Adipocyte (in vitro differentiated cells): ENCODE measurements around the gene GIN1.

Experiments
- DNase-seq: peaks from one replicate; pipeline ENCODE4 v3.0.0-alpha.2; 2015; ENCODE audit warnings: low read depth
- H3K27me3 ChIP-seq: replicated peaks from 2 replicates; pipeline ENCODE4 v1.7.0; 2013; ENCODE audit warnings: mild to moderate bottlenecking, low read length, moderate library complexity; ENCODE audit not compliant: control insufficient read depth, insufficient read depth
- H3K36me3 ChIP-seq: 2 replicates; pipeline ENCODE4 v1.7.0; 2013; ENCODE audit warnings: low read length, mild to moderate bottlenecking, moderate library complexity; ENCODE audit not compliant: control insufficient read depth, insufficient read depth, severe bottlenecking
- H3K4me1 ChIP-seq: 2 replicates; pipeline ENCODE4 v1.7.0; 2013; ENCODE audit warnings: mild to moderate bottlenecking, low read length, moderate library complexity; ENCODE audit not compliant: control insufficient read depth, insufficient read depth
- H3K4me3 ChIP-seq: 2 replicates; pipeline ENCODE4 v1.7.0; 2013; ENCODE audit warnings: mild to moderate bottlenecking, low read length, moderate library complexity
- H3K9ac ChIP-seq: 2 replicates; pipeline ENCODE4 v1.7.0; 2013; ENCODE audit warnings: mild to moderate bottlenecking, low read length, moderate library complexity
- H3K9me3 ChIP-seq: 2 replicates; pipeline ENCODE4 v1.7.0; 2013; ENCODE audit warnings: mild to moderate bottlenecking, low read length, moderate library complexity; ENCODE audit not compliant: control insufficient read depth

Gene GIN1

DNA sequence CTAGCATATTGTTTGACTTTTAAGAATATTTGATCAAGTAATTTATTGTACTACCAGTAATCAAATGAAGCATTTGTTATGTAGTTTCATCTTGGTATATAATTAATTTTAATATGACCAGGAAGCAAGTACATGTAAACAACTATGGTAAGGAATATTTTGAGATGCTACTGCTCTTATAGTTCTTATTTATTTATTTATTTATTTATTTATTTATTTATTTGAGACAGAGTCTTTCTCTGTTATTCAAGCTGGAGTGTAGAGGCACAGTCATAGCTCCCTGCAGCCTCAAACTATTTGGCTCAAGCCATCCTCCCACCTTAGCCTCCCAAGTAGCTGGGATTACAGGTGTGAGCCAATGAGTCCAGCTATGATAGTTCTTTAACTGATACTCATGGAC is 8.3 kb upstream of the GIN1 start:
- Histone ChIP-seq H3K4me3 (no peak overlapping the region), H3K4me1 (peaks cover 3% of the 10 kb centered on the region), H3K9ac (no peak overlapping the region), H3K27me3 (no peaks in the 10 kb centered on the region), H3K36me3 (peaks cover 11% of the 10 kb centered on the region), H3K9me3 (no peaks in the 10 kb centered on the region)
- no peak for DNase-seq

DNA sequence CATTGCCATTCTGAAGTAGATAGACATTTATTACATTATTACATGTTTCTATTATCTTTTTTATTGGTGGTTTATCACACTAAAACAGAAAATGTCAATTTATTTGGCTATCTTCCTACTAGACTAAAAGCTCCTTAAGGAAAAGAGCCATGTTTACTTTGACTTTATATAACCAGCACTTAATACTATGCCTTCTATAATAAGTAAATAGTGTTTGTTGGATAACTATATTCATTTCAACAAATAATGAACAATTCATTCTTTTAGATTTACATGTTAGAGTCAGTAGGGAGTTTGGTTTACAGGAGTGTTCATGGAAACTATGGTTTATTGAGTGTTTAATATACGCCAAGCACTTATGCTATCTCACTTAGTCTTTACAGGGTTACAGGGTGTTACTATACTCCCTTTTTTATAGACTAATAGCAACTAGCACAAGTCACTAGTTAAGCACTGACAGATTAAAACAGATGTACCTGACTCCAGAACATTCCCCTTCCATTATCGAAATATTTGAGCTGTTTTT is 7.4 kb upstream of the GIN1 start:
- no peaks in the 10 kb centered on the region for H3K27me3 ChIP-seq
- H3K4me3 ChIP-seq, result no peak overlapping the region
- no peak overlapping the region for H3K9ac ChIP-seq
- H3K9me3 ChIP-seq, result no peaks in the 10 kb centered on the region
- peaks cover 3% of the 10 kb centered on the region for H3K4me1 ChIP-seq
- peaks cover 11% of the 10 kb centered on the region for H3K36me3 ChIP-seq
- no peak for DNase-seq

DNA sequence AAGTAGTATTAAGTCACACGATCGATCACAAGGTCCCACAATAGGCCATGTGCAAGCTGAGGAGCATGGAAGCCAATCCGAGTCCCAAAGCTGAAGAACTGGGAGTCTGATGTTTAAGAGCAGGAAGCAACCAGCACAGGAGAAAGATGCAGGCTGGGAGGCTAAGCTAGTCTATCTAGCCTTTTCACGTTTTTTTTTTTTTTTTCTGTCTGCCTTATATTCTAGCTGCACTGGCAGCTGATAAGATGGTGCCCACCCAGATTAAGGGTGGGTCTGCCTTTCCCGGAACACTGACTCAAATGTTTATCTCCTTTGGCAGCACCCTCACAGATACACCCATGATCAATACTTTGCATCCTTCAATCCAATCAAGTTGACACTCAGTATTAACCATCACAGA is 6.6 kb upstream of the GIN1 start:
- Histone ChIP-seq H3K9me3 (no peaks in the 10 kb centered on the region), H3K4me3 (no peak overlapping the region), H3K4me1 (peaks cover 8% of the 10 kb centered on the region), H3K9ac (no peak overlapping the region), H3K27me3 (no peaks in the 10 kb centered on the region), H3K36me3 (peaks cover 11% of the 10 kb centered on the region)
- DNase-seq, result no peak

DNA sequence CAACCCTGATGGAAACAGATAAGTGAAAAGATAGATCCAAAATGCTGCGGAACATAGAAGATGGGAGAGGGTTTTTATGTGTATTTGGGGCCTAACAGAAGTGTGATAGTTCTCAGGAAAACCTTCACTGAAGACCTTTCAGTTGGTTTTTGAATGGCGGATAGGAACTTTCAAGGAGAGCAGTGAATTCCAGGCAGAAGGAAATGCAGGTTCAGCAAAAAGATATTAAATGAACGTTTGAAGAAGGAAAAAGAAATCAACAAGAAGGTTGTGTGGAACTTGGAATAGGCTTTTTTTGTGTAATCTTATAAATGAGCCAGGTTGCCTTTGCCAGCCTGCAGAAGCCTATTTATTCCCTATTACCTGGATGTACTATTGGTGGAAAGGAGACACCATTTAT is 2.3 kb upstream of the GIN1 start:
- peaks cover 24% of the 10 kb centered on the region for H3K4me1 ChIP-seq
- H3K36me3 ChIP-seq, result no peaks in the 10 kb centered on the region
- H3K9me3 ChIP-seq, result no peaks in the 10 kb centered on the region
- no peak overlapping the region for H3K4me3 ChIP-seq
- DNase-seq, result no peak
- H3K9ac ChIP-seq, result no peak overlapping the region
- no peaks in the 10 kb centered on the region for H3K27me3 ChIP-seq

GRCh38 chr5:103120607-103121200 is 766 bp upstream of the GIN1 start:
- Histone ChIP-seq H3K36me3 (no peaks in the 10 kb centered on the region), H3K27me3 (no peaks in the 10 kb centered on the region), H3K9me3 (no peaks in the 10 kb centered on the region), H3K9ac (peak overlapping the region; percentile 97), H3K4me3 (peak overlapping the region; percentile 95), H3K4me1 (peaks cover 26% of the 10 kb centered on the region)
- DNase-seq, result peak; percentile 37

GRCh38 chr5:103119070-103119764 is 721 bp downstream of the GIN1 start:
- H3K4me3 ChIP-seq, result peak overlapping the region; percentile 95
- peak; percentile 49 for DNase-seq
- no peaks in the 10 kb centered on the region for H3K9me3 ChIP-seq
- peak overlapping the region; percentile 97 for H3K9ac ChIP-seq
- H3K36me3 ChIP-seq, result no peaks in the 10 kb centered on the region
- H3K4me1 ChIP-seq, result peaks cover 26% of the 10 kb centered on the region
- no peaks in the 10 kb centered on the region for H3K27me3 ChIP-seq

DNA sequence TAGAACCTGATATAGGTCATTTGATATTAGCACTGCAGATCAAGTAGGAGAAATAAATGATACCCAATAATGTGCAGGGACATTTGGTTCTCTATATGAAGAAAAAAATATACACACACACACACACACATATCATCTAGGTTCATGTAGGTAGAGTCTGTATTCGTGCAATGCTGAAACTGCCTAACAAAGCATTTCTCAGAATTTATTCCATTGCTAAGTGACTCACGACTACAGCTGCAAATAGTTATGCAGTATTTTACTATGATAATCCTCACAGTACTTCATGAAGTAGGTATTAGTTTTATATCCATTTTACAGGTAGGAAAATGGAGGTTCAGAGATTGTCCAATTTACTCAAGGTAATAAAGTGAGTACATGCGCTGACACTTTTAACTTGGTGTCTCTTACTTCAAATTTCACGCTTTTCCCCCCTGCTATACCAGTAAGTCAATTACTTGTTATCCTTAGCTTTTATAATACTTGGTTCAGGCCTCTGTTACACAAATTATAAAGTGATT is 2.4 kb downstream of the GIN1 start:
- Histone ChIP-seq H3K4me3 (no peak overlapping the region), H3K36me3 (no peaks in the 10 kb centered on the region), H3K9ac (no peak overlapping the region), H3K4me1 (peaks cover 26% of the 10 kb centered on the region), H3K9me3 (no peaks in the 10 kb centered on the region), H3K27me3 (no peaks in the 10 kb centered on the region)
- DNase-seq, result no peak

DNA sequence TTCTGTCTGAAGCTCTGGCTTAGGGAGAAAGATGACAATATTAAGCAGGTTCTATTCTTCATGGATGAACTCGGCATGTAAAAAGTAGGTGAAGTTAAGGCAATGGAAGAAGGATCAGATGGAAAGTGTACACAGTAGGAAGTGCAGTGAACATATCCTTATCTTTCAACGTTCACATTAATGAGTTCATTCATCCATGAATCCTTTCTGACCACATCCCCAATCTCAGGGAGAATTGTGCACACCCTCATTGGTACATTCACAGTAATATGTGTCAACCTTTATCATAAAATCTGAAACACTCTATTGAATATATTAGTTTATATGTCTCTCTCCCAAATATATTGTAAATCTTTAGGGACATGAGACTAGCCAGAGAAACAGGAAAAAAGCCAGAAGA is 5.5 kb downstream of the GIN1 start:
- DNase-seq, result no peak
- Histone ChIP-seq H3K36me3 (no peaks in the 10 kb centered on the region), H3K4me3 (no peak overlapping the region), H3K9me3 (no peaks in the 10 kb centered on the region), H3K9ac (no peak overlapping the region), H3K4me1 (peaks cover 16% of the 10 kb centered on the region), H3K27me3 (no peaks in the 10 kb centered on the region)

GRCh38 chr5:103112910-103113309 is 7.0 kb downstream of the GIN1 start:
- Histone ChIP-seq H3K27me3 (no peaks in the 10 kb centered on the region), H3K9me3 (no peaks in the 10 kb centered on the region), H3K4me3 (no peak overlapping the region), H3K9ac (no peak overlapping the region), H3K4me1 (peaks cover 8% of the 10 kb centered on the region), H3K36me3 (no peaks in the 10 kb centered on the region)
- DNase-seq, result no peak

- no peaks in the 10 kb centered on the region for H3K9me3 ChIP-seq
- no peak for DNase-seq
- H3K9ac ChIP-seq, result no peak overlapping the region
- H3K36me3 ChIP-seq, result no peaks in the 10 kb centered on the region
- H3K4me1 ChIP-seq, result no peaks in the 10 kb centered on the region
- H3K27me3 ChIP-seq, result no peaks in the 10 kb centered on the region
- H3K4me3 ChIP-seq, result no peak overlapping the region
Observed at GRCh38 chr5:103111468-103111867, 8.5 kb downstream of the GIN1 start.

DNA sequence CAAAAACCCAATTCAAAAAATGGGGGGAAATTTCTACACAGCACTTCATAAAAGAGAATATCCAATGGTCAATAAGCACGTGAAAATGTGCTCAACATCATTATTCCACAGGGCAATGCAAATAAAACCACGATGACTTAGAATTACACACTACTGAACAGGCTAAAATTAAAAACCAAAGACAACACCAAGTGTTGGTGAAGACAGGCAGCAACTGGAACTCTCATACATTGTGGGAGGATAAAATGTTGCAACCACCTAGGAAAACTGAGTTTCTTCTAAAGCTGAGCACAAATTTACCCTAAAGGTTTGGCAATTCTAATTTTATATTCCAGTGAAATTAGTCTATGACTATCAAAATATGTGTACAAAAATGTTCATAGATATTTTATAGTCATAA is 9.5 kb downstream of the GIN1 start:
- H3K27me3 ChIP-seq, result no peaks in the 10 kb centered on the region

More for the DNA sequence above, 9.5 kb downstream of the GIN1 start:
- H3K36me3 ChIP-seq, result no peaks in the 10 kb centered on the region
- DNase-seq, result no peak
- no peak overlapping the region for H3K4me3 ChIP-seq
- H3K4me1 ChIP-seq, result no peaks in the 10 kb centered on the region
- H3K9me3 ChIP-seq, result no peaks in the 10 kb centered on the region
- no peak overlapping the region for H3K9ac ChIP-seq
